Measurements from ENCODE around the gene CBL.

DNA sequence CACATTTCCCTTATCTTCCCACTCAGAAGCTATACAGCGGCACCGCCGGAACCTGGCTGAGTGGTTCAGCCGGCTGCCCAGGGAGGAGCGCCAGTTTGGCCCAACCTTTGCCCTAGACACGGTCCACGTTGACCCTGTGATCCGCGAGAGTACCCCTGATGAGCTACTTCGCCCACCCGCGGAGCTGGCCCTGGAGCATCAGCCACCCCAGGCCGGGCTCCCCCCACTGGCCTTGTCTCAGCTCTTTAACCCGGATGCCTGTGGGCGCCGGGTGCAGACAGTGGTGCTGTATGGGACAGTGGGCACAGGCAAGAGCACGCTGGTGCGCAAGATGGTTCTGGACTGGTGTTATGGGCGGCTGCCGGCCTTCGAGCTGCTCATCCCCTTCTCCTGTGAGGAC is 32.7 kb upstream of the CBL start:
- TF ChIP-seq POLR2A (IDR thresholded peaks at IDR 0.05): no peak
- TF ChIP-seq, protein P1, sequence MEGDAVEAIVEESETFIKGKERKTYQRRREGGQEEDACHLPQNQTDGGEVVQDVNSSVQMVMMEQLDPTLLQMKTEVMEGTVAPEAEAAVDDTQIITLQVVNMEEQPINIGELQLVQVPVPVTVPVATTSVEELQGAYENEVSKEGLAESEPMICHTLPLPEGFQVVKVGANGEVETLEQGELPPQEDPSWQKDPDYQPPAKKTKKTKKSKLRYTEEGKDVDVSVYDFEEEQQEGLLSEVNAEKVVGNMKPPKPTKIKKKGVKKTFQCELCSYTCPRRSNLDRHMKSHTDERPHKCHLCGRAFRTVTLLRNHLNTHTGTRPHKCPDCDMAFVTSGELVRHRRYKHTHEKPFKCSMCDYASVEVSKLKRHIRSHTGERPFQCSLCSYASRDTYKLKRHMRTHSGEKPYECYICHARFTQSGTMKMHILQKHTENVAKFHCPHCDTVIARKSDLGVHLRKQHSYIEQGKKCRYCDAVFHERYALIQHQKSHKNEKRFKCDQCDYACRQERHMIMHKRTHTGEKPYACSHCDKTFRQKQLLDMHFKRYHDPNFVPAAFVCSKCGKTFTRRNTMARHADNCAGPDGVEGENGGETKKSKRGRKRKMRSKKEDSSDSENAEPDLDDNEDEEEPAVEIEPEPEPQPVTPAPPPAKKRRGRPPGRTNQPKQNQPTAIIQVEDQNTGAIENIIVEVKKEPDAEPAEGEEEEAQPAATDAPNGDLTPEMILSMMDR (IDR thresholded peaks at IDR 0.05): no peak
